Omental fat pad (tissue), 4 donors: Measurements from ENCODE around the gene CHIA. TPM values are rescaled to one million over a fixed set of nuclear protein-coding genes. Genes with fewer than 3 reads are reported as not detected.

Experiments
- ATAC-seq: fragments of 150-250 bp; one replicate; pipeline ENCODE4 v1.9.1; 2016; ENCODE audit warnings: mild to moderate bottlenecking, moderate library complexity; ENCODE audit not compliant: low FRiP score
- DNase-seq: peaks from one replicate; pipeline ENCODE4 v3.0.0-alpha.2; 2019; ENCODE audit warnings: low spot score
- CTCF ChIP-seq, 3 donors: fragments of 450-650 bp; IDR thresholded peaks; one replicate each; pipeline ENCODE4 v1.5.1; 2016 to 2017; ENCODE audit warnings: antibody characterized with exemption in 3 of 3, mild to moderate bottlenecking in 3 of 3, moderate library complexity in 2 of 3
- small RNA-seq: library from RNA; depleted of rRNA; stranded (forward); fragments of <200 nt; gene quantifications from one replicate; pipeline ENCODE3, GENCODE V24; 2016
- total RNA-seq, 4 donors: library from RNA; depleted of rRNA; stranded (reverse); fragments of >200 nt; gene quantifications; one replicate each; pipeline ENCODE4 v1.1.0, GENCODE V29; 2016

CHIA gene
- total RNA-seq, 4 donors from 2014 or later, result 3.5 TPM; not detected in 3

- TF ChIP-seq CTCF (IDR thresholded peaks at IDR 0.05), result no peak
- ATAC-seq (no peak), DNase-seq (no peak)
Measured at GRCh38 chr1:111361761-111362160, 71.1 kb downstream of the CHIA start.

- no peak for ATAC-seq
- no peak for DNase-seq
- TF ChIP-seq CTCF (IDR thresholded peaks at IDR 0.05), result no peak
Measured at GRCh38 chr1:111364690-111365089, 74.0 kb downstream of the CHIA start.

GRCh38 chr1:111366256-111366655 lies 75.6 kb downstream of the CHIA start:
- DNase-seq, result no peak
- no peak for TF ChIP-seq CTCF (IDR thresholded peaks at IDR 0.05)
- ATAC-seq, result no peak

GRCh38 chr1:111369177-111369576 lies 78.5 kb downstream of the CHIA start:
- ATAC-seq (no peak), DNase-seq (no peak)
- TF ChIP-seq CTCF (IDR thresholded peaks at IDR 0.05), result no peak

GRCh38 chr1:111369645-111370044 lies 79.0 kb downstream of the CHIA start:
- TF ChIP-seq CTCF (IDR thresholded peaks at IDR 0.05), result no peak
- no peak for ATAC-seq
- no peak for DNase-seq

Small RNAs within 50 kb of the gene (small RNA-seq; reads per million reads assigned to genes)
- not detected for gene AL356387.2

Other genes with a start within 250 kb of the CHIA start
- 100 to 1,000 TPM in 1 of 4 donors, 10 to 100 TPM in 3; 38.8 to 125 (median 69.9) TPM for gene DRAM2, start 150.8 kb upstream of the CHIA start, total RNA-seq
- gene CEPT1, start 150.6 kb upstream of the CHIA start, total RNA-seq, result 10 to 100 TPM; 38.6 to 61.0 (median 40.2) TPM
- gene DENND2D, start 90.2 kb upstream of the CHIA start, total RNA-seq, result 10 to 100 TPM; 19.5 to 41.7 (median 27.8) TPM
- 10 to 100 TPM in 1 of 4 donors, 1 to 10 TPM in 3; 1.2 to 28.5 (median 6.1) TPM for gene CHI3L2, start 63.1 kb upstream of the CHIA start, total RNA-seq
- 1 to 10 TPM; 1.2 to 2.8 (median 1.9) TPM for gene OVGP1, start 136.9 kb downstream of the CHIA start, total RNA-seq
- 10 to 100 TPM; 25.9 to 44.9 (median 33.9) TPM for gene WDR77, start 158.4 kb downstream of the CHIA start, total RNA-seq
- gene ATP5PB, start 158.6 kb downstream of the CHIA start, total RNA-seq, result 100 to 1,000 TPM; 135 to 159 (median 142) TPM
- gene C1orf162, start 183.1 kb downstream of the CHIA start, total RNA-seq, result 100 to 1,000 TPM in 1 of 4 donors, 10 to 100 TPM in 3; 49.5 to 124 (median 67.7) TPM
- gene ADORA3, start 212.8 kb downstream of the CHIA start, total RNA-seq, result 10 to 100 TPM in 2 of 4 donors, 1 to 10 TPM in 2; 9.2 to 28.5 (median 14.5) TPM
- 10 to 100 TPM in 1 of 4 donors, 1 to 10 TPM in 3; 4.4 to 17.1 (median 5.1) TPM for gene TMIGD3, start 212.8 kb downstream of the CHIA start, total RNA-seq